GM19351 (cell line): ENCODE measurements around the gene RAB4B.
"Not testable (repeated sequence)": the region's sequence is repeated elsewhere in the genome, so short reads cannot be mapped to it uniquely, and the experiment has no call there.

Experiments used
- ATAC-seq: cut with Tn5 transposase; IDR thresholded peaks from one replicate; pipeline ENCODE4 v1.9.1; 2021; ENCODE audit warnings: mild to moderate bottlenecking, moderate library complexity; ENCODE audit not compliant: unreplicated experiment

Gene RAB4B

GRCh38 chr19:40777937-40778705, at the start of gene RAB4B:
Gene RAB4B, plus strand, starts transcription at chr19:40778247. Its CDS starts 129 bp downstream, at chr19:40778376.
- ATAC-seq = peak; percentile 56

GRCh38 chr19:40730065-40730464, 48.0 kb upstream of the RAB4B start:
- not testable (repeated sequence) for ATAC-seq

- ATAC-seq = not testable (repeated sequence)
Measured at GRCh38 chr19:40732304-40732703, 45.7 kb upstream of the RAB4B start.

- no peak for ATAC-seq
Measured at GRCh38 chr19:40733149-40733548, 44.9 kb upstream of the RAB4B start.

- no peak for ATAC-seq
Measured at GRCh38 chr19:40735013-40735771, 42.9 kb upstream of the RAB4B start.

- no peak for ATAC-seq
Measured at GRCh38 chr19:40736661-40737060, 41.4 kb upstream of the RAB4B start.

- ATAC-seq = no peak
Measured at GRCh38 chr19:40737102-40737644, 40.9 kb upstream of the RAB4B start.

- ATAC-seq = no peak
Measured at GRCh38 chr19:40739030-40739839, 38.8 kb upstream of the RAB4B start.

GRCh38 chr19:40739871-40740703, 38.0 kb upstream of the RAB4B start:
- no peak for ATAC-seq

- ATAC-seq = no peak
Measured at GRCh38 chr19:40740747-40741146, 37.3 kb upstream of the RAB4B start.

- ATAC-seq = no peak
Measured at GRCh38 chr19:40741527-40742390, 36.3 kb upstream of the RAB4B start.

- no peak for ATAC-seq
Measured at GRCh38 chr19:40742477-40742876, 35.6 kb upstream of the RAB4B start.

GRCh38 chr19:40742886-40743285, 35.2 kb upstream of the RAB4B start:
- no peak for ATAC-seq

- no peak for ATAC-seq
Measured at GRCh38 chr19:40743926-40744325, 34.1 kb upstream of the RAB4B start.

GRCh38 chr19:40744554-40745401, 33.3 kb upstream of the RAB4B start:
- ATAC-seq = no peak

GRCh38 chr19:40745402-40745780, 32.7 kb upstream of the RAB4B start:
- ATAC-seq = no peak

GRCh38 chr19:40747536-40747935, 30.5 kb upstream of the RAB4B start:
- ATAC-seq = no peak
